H4 (cell line): ENCODE measurements around the gene TPTE2. TPM values are rescaled to one million over a fixed set of nuclear protein-coding genes. Genes with fewer than 3 reads are reported as not detected.
"Not testable (repeated sequence)": the region's sequence is repeated elsewhere in the genome, so short reads cannot be mapped to it uniquely, and the experiment has no call there.

Source experiments
- DNase-seq: peaks from one replicate; pipeline ENCODE4 v3.0.0-alpha.2; 2015; ENCODE audit warnings: low spot score
- total RNA-seq: library from RNA; depleted of rRNA; stranded (reverse); fragments of >200 nt; shearing (Covaris generic); gene quantifications from 2 replicates; pipeline ENCODE4 v1.2.3, GENCODE V29; 2014; rRNA removed

TPTE2 gene
- total RNA-seq, 1 experiment from 2014 or later = not detected

DNA sequence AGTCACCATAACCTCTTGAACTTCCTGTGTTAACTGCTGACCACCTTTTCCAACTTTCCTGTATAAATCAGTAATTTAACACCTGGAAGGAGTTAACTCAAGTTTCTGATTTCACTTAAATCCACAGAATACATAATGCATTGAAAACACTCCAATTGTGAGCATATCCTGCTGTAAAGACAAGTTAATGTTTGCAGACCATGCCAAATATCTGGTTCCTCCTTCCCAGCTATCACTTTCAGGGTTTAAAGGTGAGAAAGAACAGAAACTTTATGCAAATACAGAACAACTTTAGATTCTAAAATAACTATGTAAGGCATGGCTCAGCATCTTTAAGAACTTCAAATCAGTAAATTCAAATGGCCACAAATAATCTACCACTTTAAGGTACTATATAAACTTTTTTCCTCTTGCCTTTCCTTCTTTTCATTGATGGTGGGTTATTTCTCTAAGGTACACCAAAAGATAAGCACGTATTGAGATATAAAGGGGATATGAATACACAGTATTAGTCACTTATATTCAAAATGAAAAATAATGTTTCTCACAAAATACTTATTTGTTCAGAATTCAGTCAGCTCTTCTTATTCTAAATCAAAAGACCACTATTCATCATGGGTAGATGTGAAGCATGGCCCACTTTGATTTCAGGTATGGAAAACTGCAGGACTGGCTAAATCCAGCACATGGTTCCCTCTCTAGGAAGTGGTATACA is 6.6 kb upstream of the TPTE2 start:
- DNase-seq = no peak

DNA sequence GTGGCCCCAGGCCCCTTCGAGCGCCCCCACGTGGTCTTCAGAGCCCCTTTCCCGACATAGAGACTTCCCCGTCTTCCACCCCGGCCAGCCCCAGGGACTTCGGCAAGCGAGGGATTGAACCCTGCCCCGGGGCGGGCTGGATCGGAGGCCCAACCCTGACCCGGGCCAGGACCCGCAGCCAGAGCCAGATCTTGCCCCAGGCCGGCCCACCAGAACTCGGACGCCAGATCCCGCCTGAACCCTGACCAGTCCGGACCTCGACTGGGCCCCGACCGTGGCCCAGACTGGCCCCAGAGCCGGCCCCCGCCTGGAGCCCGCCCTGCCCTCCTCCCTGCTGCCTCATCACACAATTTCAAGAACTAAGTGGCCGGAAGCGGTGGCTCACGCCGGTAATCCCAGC is 253 bp upstream of the TPTE2 start:
- no peak for DNase-seq

DNA sequence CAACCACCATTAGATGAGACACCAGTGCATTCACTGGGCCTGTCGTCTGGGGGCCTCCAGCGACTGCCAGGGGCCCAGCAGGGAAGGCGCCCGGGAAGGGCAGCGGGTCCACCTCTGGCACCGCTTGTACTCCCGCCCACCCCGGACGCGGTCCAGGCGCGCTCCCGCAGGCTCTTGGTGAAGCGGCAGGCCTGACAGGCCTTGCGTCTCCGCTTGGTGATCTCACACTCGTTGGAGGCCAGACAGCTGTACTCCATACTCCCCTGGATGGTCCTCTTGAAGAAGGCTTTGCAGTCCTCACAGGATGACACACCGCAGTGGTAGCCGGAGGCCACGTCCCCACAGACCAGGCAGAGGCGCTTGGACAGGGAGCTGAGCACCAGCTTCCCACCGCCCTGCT is 660 bp downstream of the TPTE2 start:
- not testable (repeated sequence) for DNase-seq

DNA sequence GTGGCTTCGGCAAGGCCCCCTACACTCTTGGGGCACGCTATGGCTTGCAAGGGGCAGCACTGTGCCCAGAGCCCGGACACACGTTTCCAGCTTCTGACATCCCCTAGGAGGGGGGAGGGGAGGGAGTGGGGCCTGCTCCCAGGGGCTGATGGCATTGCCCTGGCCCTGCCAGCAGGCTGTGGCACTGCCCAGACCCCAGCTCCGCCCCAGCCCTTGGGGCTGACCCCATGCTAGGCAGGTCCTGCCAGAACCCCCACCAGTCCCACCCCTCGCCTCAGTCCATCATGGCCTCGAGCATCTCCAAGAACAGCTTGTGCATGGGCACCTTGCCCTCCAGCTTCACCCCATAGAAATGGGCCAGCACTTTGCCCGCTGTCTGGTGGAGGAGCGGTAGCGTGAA is 1.6 kb downstream of the TPTE2 start:
- not testable (repeated sequence) for DNase-seq

DNA sequence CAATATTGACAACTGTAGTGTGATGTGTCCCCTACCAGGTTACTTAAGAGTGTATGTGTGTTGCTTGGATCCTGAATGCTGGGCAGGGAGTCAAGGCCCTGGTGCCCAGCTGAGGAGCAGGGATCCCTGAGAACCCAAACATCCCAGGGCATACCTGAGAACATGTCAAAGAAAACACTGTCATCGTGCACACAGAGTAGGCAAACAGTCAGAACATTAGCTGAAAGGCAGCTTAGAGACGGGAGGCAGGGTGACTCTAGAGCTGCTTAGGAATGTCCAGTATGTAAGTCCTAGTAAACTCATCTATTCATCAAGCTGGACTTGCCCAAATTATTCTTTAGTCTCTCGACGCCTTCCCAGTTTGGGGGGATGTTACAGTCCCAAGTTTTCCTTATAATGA is 4.0 kb downstream of the TPTE2 start:
- DNase-seq = not testable (repeated sequence)

DNA sequence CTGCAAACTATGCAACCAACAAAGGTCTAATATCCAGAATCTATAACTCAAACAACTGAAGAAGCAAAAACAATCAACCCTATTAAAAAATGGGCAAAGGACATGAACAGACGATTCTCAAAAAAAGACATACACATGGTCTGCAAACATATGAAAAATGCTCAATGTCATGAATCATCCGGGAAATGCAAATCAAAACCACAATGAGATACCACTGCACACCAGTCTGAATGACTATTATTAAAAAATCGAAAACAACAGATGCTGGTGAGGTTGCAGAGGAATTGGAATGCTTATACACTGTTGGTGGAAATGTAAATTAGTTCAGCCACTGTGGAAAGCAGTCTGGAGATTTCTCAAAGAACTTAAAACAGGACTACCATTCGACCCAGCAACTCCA is 12.1 kb downstream of the TPTE2 start:
- DNase-seq = not testable (repeated sequence)

DNA sequence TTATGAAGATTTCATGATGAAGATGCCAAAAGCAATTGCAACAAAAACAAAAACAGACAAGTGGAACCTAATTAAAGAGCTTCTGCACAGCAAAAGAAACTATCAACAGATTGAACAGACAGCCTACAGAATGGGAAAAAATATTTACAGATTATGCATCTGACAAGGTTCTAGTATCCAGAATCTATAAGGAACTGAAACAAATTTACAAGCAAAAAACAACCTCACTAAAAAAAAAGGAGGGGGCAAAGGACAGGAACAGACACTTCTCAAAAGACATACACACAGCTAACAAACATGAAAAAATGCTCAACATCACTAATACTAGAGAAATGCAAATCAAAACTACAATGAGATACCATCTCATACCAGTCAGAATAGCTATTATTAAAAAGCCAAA is 35.7 kb downstream of the TPTE2 start:
- not testable (repeated sequence) for DNase-seq

DNA sequence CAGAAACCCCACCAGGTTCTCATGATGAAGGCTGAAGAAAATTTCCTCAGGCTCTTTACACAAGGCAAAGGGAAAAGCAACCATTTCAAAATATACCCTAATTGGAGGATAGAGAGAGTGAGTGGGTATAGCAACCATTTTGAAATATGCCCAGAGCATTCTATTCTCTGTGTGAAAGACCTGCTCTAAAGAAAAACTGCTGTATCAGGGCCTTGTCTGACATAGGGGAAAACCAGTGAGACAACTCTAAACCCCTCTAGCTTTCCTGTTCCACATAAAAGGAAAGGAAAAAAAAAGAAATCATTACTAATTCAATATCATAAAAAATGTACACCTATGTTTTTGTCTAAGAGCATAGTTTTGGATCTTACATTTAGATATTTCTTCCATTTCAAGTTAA is 42.3 kb downstream of the TPTE2 start:
- no peak for DNase-seq

DNA sequence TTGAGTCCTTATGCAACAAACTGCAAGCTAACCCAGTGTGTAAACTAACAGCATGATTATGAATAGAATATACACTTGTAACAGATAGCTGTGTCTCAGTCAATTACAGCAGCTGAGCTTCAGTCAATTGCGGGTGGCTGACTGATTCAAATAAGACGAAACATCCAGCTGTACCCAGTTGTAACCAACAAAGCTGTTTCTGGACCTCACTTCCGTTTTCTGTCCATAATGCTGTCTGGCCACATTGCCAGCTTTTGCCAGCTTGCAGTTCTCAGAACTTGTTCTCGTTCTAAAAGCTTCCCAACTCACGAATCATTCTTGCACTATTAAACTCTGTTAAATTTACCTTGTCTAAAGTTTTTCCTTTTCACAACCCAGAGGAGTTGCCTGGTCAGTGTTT is 53.7 kb downstream of the TPTE2 start:
- DNase-seq = not testable (repeated sequence)

DNA sequence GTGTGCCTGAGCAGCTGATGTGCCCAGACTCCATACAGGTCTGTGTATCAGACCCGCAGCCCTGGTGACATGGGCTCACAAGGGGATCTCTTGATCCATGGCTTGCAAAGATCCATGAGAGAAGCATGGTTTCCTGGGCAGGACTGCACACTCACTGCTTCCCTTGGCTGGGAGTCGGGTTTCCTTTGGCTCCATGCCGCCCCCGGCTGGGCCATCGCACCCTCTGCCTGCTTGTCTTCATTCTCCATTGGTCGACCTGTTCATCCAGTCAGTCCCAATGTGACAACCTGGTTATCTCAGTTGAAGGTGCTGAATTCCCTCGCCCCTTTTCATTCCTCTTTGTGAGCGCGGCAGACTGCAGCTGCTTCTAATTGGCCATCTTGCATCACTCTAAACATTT is 101.2 kb downstream of the TPTE2 start:
- DNase-seq = not testable (repeated sequence)

DNA sequence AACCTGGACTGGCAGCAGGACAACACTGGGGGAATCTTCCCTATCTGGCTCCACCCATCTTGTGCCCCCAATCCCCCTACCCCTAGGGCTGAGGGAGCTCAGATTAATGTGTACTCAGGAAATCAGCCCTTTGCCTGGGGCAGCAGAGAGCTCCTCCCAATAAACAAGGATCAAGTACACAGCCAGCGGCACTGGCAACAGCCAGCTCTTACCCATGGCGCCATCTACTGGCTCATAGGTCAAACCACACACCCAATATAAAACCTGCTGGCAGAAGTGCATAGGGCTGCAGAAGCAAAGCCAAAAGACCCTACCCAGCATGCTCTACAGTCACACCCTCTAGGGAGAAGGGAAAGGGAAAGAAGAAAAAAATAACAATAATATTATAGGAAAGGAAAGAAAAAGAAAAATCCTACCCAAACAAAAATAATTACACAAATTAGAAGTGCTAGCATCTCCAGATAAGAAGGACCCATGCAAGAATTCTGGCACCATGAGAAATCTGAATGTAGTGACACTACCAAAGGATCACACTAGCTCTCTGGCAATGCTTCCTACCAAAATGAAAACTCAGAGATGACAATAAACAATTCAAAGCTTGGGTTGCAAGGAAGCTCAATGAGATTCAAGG is 122.2 kb downstream of the TPTE2 start:
- peak; percentile 3 for DNase-seq

DNA sequence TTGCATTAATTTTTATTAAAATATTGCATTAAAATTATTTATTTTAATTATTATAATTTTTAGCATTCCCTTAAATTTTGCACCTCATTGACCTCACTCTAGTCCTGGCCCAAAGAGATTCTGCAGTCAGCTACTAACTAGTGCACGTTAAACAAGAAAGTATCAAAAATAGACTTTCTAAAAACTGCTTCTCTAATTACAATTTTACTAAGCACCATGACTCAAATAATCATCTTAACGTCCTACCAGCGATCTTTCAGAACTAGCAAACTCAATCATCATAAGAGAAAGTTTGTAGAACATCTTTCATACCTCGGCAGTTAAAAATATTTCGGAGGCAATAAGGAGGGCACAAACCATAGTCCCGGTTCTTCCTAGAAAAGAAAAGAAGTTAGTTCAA is 123.6 kb downstream of the TPTE2 start:
- not testable (repeated sequence) for DNase-seq

DNA sequence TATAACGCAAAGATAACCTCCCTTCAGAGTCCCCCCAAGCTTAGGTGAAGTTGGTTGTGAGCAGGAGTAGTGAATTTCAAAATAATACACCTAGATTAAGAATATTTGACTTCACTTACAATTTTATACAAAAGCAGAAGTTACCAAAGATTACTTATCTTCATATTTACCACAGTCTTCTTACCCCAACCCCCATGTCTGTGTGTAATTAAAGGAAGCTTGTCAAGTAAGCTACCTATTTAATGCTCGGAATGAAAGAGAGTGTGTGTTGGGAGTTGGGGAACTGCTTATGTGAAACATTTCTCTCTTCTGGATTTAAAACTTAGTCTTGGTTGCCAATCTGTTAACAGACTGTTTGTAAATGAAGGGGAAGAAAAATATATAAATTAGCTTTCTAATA is 139.1 kb downstream of the TPTE2 start:
- DNase-seq = not testable (repeated sequence)

DNA sequence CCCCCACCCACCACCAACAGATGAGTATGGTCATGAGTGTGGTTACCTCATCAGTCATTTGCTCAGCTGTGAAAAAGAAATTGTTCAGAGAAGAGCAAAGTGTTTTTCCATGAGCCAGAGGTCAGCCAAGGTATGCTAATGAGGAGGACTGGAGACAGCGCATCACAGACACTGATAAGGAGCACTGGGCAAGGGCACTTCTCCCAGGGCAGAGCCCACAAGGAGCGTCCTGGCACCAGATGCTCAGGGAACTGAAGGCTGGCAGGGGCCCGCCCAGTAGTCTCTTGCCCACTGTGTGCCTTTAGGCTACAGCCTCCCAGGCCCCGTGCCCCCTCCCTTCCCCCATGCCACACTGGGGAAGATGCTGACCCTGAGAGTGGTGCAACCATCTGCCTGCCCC is 148.8 kb downstream of the TPTE2 start:
- not testable (repeated sequence) for DNase-seq

DNA sequence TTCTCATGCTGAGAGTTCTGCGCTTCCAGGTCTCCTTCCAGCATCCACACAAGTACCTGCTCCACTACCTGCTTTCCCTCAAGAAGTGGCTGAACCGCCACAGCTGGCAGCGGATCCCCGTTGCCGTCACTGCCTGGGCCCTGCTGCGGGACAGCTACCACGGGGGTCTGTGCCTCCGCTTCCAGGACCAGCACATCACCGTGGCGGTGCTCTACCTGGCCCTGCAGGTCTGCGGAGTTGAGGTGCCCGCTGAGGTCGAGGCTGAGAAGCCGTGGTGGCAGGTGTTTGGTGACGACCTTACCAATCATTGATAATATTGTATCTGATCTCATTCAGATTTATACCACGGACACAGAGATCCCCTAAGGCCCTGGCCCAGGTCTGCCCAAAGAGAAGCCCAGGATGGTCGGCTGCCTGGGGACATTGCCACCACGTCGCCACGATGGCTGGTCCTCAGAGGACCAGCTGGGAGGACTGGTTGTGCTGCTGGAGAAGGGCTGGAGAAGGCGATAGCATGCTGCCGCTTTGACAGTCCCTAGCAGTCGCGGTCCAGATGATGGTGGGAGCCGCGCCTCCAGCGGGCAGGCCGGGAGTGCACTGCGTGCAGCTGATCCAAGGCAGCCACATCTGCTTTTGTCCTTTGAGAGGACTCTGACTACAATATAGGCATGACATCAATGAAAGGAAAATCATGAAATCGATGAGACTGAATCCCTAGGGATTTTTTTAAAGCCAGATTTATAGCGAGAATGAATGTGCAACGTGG is 178.4 kb downstream of the TPTE2 start:
- DNase-seq = not testable (repeated sequence)

DNA sequence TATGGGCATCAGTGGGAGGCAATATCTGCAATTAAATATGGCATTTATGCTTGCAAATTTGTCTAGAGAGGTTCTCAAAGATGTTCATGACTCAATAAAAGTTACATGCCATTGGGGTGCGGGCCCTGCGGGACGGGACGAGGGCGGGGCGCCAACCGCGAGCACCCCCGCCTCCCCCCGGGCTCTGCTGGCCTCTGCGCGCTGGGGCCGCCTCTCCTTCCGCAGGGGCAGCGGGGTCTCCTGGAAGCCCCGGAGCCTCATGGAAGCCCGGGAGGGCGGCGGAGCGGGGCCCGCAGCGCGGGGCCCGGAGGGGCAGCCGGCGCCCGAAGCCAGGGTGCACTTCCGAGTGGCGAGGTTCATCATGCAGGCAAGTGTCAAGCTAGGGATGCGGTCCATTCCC is 179.2 kb downstream of the TPTE2 start:
- no peak for DNase-seq

Other genes starting within 250 kb of the TPTE2 start
- 4.8 and 5.7 TPM in 2 replicates for gene MPHOSPH8, start 72.1 kb upstream of the TPTE2 start, total RNA-seq
- 27.3 and 27.6 TPM in 2 replicates for gene PSPC1, start 221.4 kb upstream of the TPTE2 start, total RNA-seq